Measurements from ENCODE around the gene RRM2.

GRCh38 chr2:10179422-10179821 lies 56.9 kb downstream of the RRM2 start:
- no peak for TF ChIP-seq GATA2 (IDR thresholded peaks at IDR 0.05; ENCODE audit: low read depth, low read length)
- TF ChIP-seq GATA3 (IDR thresholded peaks at IDR 0.05; ENCODE audit: low read depth, low read length) = no peak
